Measurements from ENCODE around the gene TMEM204.

Gene TMEM204

DNA sequence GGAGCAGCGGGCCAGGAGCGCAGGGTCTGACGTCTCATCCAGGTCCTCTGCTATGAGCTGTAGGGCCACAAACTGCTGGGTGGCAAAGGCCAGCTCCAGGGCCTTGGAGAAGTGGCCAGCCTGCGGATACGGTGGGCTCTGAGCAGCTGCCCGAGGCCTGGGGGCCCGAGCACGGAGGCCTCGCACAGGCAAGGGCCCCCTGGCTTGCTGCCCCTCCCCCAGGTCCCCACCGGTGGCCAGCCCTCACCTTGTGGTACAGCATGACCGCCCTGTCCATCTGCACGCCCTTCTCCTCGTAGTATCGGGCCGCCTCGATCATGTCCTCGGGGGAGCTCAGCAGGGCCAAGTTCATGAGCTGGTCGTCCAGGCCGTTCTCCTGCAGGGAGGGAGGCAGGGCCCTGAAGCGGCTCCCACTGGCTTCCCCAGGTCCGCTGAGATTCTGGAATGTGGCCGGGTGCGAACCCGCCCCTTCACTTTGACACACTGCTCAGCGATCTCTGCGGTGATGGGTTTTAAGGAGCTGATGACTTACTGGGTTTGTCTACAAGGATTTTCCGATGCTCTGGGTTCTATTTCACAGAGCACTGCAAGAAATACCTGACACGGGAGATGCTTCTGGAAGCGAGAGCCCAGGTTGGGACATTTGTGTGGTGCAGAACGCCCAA lies 9.8 kb upstream of the TMEM204 start:
- DNase-seq = no peak

DNA sequence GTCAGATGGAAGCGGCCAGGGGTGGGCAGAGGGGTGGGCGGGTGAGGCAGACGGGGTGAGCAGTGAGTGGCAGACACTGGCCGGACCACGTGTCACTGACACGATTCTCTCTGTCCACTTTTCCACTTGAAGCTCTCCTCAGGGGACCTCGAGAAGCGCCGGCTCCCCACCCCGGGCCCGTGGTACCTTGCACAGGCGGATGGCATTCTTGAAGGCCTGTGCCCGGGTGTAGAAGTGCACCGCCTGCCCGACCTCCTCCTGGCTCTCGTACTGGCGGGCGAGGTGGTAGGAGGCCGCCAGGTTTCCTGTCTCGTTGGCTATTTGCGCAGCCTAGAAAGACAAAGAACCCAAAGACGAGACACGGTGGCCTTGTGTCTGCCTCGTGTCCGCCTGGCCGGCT lies 9.1 kb upstream of the TMEM204 start:
- DNase-seq = no peak

DNA sequence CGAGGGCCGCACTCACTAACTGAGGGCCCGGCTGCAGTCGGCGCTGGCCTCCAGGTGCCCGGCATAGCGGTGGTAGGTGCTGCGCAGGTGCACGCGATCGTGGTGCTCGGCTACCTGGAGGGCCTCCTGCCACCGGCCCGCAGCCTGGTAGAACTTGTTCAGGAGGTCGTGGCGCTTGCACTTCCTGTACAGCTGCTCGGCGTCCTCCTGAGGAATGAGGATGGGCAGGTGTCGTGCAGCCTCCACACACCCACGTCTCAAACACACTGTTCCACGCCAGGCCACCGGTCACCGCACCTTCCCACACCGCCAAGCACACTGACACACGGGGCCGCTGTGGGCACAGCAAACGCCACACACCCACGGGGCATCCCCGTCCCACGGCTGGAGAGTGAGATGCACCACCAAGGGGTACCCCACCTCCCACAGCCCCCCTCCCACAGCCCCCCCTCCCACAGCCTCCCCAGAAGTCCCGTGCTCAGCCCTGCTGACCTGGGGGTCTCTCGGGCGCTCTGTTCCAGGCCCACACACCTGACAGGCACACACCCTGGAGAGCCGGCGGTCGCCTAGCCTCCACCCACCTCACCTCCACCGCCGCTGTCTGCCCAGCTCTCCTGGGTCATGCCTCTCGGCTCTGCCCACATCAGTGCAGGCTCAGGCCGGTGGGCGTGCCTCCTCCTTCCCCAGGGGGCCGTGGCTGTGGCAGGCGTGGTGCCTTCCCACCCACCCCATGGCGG lies 7.4 kb upstream of the TMEM204 start:
- DNase-seq = peak; percentile 44

DNA sequence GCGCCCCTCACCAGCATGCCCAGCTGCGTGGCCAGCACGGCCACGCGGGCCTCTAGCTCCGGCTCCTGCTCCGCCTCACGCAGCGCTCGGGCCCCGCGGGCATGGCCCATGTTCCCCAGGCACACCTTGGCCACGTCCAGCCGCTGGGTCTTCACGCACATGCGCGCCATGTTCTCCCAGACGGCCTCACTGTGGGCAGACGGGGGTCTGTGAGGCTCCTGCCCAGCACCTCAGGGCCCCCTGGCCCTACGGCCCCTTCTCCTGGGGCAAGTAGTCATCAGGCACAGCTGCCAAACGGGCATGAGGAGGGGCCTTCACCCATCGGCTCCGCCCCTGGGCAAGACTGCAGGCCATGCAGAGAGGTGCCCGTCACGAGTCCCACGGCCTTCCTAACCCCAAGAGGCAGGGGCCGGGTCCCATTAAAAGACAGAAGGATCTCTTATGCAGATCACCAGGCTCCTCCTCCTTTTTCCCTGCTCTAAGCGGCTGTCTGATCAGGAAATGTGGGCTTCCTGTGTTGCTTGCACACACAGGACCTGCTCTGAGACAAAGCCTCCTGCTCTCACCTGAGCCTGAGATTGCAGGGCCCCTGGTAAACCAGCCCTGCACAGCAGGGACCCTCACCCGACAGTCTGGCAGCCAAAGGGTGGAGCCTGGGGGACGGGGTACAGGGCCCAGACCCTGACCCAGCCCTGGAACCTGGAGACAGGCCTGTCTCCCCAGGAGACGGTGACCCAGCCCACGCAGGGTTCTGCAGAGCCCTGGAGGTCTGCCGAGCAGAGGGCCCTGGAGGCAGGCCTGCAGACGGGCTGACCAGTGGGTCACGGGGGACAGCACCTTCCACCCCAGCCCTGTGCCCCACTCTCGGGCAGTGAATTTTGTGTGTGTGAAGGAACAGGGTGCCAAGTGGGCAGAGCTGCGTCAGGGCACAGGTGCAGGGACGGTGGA lies 6.6 kb upstream of the TMEM204 start:
- peak; percentile 38 for DNase-seq

DNA sequence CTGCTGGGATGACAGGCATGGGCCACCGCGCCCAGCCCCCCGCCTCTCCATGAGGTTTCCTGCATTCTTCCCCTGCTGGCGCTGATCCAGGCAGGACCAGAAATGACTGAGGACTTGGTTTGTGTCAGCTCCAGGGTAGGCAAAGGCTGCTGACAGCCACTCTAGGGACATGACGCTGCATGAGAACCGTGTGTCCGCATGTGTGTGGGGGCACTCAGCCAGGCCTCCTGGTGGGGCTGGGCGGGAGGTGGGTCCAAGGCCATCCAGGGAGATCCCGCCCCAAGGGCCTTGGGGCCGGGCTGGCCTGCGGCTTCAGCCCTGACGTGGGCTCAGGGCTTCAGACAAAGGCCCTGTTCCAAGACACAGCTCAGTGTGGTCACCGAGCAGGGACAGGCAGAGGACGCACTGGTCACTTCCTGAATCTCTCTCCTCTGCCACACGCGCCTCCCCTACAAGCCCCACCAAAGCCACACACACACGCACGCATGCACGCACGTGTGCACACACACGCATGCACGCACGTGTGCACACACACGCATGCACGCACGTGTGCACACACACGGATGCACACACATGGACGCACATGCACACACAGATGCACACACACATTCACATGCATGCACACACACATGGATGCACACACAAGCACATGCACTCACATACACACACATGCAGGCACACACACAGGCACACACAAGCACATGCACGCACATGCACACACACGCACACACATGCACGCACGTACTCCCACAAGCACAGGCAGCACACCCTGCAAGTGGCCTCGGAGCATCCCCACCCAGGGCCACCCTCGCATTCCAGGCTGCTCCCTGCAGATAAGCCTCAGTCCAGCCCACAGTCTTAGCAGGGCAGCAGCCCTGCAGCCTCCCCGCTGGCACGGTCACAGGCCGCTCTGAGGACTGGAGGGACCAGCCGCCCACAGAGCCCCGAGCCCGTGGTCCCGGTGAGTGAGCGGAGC lies 5.3 kb upstream of the TMEM204 start:
- DNase-seq = no peak

DNA sequence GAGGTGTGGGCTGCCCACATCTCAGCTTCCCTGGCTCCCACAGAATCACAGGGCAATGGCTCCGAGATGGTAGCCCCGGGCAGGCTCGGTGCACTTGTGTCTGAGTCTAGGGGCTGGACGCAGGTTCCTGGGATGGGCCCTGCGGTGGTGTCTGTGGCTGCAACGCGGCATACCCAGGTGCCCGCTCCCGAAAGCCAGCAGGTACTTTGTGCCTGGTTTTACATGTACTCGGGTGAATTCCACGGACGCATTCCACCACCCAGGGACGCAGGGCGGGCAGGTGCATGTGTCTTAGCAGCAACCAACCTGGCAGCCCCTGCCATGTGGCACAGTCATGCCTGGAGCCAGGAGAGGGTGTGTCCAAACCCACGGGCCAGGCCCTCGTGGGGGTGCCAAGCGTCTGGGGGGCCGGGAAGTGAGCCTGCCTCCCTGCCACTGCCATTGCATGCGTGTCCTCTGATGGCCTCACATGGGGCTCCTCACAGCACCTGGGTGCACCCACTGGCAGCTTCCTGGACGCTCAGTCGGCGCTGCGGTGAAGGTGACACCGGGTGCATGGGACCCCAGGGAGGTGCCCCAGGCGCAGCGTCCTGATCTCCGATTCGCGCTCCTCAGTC lies 4.4 kb upstream of the TMEM204 start:
- DNase-seq = no peak

DNA sequence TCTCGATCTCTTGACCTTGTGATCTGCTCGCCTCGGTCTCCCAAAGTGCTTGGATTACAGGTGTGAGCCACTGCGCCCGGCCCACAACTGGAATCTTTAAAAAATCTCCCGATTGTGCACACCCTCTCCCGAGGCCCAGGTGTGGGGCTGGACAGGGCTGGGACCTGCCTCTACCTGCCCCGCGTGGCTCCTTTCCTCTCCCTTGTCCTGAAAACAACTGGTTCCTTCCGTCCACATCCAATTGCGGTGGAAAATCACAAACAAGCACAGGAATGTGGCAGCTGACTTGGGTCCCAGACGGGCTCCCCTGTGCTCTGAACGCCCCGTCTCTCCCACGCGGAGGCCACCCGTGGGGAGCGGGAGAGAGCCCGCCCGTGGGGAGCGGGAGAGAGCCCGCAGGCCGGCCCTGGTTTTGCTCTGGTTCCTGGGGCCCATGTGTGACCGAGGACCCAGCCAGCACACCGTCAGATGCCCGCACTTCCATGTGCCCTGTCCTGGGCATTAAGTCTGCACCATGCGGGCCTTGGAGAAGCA lies 3.0 kb upstream of the TMEM204 start:
- DNase-seq = no peak

DNA sequence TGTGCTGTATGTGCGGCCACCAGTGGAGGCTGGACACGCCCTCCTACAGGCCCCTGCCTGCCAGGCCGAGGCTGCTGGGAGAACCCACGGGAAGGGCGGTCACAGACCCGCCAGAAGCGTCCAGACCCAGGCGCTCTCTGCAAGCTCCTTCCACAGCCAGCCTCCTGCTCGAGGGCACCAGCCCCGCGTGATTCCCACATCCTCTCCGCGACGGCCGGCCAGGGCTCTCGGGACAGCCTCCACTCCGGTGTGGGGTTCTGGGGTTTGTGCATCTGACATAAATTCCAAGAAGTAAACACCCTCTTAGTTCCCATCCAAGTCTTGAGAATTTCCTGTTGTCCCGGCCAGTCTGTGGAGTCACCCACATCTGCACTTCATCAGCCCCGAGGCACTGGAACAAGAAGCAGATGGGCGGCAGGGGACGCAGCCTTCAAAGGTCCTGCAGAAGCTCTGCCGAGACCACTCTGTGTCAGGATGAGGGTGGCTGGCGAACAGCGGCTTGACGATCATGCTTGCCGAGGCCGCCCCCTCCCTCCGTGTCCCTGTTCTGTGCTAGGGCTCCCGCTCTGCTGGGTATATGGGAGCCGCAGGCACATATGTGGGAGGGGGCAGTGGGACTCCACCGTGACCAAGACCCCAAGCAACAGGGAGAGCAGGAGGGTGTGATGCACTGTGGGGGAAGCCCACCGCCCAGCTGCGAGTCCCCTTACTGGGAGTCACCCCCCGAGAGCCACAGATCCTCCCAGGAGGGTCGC lies 2.4 kb upstream of the TMEM204 start:
- no peak for DNase-seq

DNA sequence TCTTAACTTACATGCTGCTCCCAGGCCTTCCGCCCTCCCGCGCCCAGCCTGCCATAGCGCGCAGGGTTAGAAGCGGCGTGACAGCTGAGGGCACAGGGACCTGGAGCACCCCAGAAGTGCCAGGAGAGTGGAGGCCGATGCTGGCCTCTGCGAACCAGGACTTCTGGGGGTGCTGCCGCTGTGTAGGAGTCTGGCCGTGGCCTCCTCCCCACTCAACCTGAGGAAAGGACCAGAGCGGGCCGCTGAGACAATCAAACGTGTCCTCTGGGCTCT lies 1.9 kb upstream of the TMEM204 start:
- no peak for DNase-seq

DNA sequence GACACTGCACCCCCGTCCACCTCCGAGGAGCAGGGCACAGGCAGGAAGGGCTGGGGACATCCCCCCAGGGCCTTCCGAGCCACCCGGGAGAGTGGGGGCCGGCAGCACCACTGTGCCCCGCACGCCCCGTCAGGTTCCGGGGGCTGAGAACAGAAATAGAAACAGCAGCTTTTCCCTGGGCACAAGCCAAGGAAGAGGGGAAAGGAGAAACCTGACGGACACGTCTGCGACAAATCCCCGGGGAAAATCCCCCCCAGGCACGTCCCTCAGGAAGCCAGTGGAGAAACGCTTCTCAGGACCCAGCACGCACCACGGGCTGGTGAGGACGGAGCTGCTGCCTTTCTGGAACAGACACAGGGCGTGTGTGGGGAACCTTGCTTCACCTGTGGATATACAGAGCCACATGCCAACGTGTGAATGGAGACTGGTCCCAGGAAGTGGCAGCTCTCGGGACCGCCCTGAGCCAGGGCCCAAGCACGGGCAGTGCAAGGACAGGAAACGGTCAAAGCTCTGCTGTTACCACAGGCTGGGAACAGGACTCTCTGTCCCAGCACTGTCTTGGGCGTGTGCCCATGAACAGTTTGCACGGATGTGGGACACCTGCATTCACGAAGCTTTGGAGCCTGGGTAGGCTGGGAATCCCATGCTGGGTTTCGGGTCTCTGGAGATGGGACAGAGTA lies 1.2 kb upstream of the TMEM204 start:
- no peak for DNase-seq

DNA sequence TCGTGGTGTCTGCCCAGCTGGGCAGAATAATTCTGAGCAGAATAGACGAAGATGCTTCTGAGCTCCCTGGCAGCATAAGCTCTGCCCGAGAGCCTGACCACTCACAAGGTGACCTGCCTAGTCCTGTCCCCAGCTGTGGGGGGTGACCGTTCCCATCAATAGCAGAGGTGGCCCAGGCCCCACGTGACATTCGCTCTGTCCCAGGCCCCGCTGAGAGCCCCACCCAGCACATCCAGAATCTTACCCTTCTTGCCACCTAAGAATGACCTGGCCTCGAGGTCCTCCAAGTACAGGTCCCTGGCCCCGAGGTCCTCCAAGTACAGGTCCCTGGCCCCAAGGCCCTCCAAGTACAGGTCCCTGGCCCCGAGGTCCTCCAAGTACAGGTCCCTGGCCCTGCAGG lies 695 bp upstream of the TMEM204 start:
- DNase-seq = no peak

DNA sequence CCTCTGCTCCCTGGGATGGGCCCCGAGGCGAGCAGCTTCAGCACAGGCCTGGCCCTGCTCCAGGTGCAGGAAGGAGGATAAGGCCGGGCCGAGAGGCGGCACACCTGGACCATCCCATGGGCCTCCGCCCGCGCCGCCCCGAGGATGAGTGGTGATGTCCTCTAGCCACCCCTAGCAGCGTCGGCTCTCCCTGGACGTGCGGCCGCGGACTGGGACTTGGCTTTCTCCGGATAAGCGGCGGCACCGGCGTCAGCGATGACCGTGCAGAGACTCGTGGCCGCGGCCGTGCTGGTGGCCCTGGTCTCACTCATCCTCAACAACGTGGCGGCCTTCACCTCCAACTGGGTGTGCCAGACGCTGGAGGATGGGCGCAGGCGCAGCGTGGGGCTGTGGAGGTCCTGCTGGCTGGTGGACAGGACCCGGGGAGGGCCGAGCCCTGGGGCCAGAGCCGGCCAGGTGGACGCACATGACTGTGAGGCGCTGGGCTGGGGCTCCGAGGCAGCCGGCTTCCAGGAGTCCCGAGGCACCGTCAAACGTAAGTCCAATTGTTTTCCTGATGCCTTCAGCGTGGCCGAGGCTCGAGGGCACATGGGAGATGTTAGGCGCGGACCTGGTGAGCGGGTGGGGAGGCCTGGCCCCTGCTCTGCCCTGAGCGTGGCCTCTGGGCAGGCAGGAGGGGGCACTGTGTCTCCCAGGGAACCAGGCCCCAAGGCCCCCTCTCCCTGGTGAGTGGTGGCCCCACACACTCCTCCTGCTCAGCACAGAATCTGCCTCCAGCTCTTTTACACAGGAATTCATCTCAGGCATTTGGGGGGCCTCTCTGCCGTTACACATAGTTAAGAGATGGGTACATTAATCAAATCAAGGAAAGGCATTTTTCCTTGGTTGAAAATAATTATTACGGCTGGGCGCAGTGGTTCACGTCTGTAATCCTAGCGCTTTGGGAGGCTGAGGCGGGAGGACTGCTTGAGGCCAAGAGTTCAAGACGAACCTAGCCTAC lies 855 bp downstream of the TMEM204 start:
- no peak for DNase-seq

DNA sequence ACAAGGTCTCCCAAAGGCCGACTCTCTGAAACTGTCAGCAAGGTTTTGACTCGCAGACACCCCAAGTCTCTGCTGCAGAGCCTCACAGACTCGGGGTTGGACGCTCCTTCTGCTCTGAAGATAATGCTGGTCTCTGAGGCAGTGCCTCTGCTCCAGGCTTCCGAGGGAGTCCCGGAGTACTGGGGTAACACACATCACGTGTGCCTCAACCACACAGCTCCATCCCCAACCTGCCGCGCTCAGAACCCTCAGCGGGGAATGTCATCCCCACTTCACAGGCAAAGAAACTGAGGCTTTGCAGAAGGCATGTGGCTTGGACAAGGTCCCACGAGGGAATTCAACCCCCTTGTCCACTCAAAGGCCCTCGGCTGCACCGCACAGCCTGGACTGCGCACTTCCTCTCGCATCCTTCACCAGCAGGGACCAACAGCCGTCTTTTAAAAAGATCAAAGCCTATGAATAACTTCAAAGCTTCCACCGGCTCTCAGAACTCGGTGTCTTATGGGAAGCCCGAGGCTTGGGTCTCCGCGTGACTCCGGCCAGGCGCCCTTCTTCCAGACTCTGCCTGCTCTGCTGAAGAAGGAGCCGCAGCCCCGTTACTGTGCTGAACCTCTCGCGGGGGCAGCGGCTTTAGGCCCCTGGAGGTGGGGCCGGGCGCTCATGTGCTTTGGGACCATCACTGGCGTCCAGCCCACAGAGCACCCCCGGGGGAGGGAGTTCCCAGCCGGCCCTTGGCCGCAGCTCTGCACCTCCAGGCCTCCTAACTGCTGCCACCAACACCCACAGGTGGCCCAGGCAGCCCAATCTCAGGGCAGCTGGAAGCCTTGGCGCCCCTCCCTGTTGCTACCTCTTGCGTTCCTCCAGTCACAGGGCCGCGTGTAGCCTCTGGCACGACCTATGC lies 2.2 kb downstream of the TMEM204 start:
- DNase-seq = peak; percentile 33

DNA sequence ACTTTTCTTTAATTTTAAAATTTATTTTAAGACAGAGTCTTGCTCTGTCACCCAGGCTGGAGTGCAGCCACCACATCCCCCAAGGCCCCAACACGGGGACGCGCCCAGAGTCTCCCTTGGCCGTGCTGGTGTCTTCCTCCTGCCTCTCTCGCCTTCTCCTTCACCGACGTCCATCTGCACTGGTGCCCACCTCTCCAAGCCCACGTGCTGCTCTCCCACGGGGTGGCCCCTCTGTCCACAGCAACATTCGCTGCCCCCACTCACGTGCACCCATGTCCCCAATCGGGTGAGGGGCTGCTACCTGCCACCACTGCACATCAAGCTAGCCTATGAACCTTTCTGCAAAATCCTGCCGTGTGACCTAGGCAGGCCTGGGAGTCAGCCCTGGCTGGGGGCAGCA lies 3.1 kb downstream of the TMEM204 start:
- no peak for DNase-seq

DNA sequence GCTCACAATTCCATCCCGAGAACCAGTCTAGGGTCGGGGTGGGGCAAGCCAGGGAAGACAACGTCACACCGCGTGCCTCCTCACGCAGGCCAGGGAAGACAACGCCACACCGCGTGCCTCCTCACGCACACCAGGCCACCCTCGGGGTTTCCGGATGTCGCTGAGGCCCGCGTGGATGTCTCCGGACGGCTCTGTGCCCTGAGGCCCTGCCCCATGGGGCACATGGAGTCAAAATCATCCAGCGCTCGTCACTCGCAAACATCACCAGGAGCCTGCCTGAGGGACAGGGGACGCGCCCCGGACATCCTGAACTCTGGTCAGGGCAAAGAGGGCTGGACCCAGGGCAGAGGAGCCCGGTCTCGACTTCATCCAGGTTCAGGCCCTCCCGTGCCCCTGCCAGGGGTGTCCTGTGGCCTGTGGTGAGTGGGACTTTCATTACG lies 3.7 kb downstream of the TMEM204 start:
- no peak for DNase-seq

DNA sequence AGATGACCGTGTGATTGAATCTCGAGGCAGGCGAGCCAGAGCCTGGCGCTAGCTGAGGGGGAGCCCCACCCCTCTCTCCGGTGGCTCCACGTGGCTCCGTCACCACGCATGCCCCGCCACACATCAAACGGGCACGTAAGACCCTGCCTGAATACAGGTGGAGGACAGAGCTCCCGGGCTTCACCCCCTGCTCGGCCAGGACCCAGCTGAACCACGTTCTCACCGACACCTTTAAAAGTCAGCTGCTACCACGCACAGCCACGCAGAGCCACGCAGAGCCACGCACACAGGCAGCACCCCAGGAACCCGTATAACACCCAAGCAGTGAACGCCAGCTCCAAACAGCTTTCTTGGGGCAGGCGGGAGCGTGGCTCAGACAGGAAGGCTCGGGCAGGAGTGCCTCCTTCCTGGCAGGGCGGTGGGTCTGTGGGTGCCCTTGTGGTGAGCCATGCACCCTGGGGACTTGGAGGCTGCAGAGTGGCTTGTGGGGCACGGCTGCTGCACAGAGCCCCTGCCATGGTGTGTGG lies 4.4 kb downstream of the TMEM204 start:
- peak; percentile 31 for DNase-seq

DNA sequence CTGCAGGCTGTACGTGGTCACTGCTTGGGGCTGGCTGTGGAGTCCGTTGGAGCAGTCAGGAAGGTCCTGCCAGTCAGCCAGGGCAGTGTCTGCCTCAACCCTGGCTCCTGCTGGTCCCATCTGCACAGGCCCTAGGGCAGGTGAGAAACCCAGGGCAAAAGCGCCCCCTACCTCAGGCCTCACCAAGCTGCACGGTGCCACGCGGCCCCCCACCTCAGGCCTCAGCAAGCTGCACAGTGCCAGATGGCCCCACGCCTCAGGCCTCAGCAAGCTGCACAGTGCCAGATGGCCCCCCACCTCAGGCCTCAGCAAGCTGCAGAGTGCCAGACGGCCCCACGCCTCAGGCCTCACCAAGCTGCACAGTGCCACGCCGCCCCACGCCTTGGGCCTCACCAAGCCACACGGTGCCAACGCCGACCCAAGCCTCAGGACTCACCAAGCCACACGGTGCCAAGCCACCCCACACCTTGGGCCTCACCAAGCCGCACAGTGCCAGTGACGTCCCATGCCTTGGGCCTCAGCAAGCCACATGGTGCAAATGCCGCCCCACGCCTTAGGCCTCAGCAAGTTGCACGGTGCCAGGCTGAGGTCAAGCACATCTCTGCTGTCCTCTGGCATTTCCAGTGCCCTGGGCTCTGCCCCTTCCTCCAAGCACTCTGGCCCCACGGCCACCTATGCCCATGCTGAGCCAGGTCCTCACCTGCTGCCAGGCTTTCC lies 5.5 kb downstream of the TMEM204 start:
- peak; percentile 35 for DNase-seq
